WI38 (cell line): Measurements from ENCODE around the gene SLC30A3.
"Not testable (repeated sequence)": the region's sequence is repeated elsewhere in the genome, so short reads cannot be mapped to it uniquely, and the experiment has no call there.

ENCODE experiments used
- H3K4me3 ChIP-seq: 2 replicates; pipeline ENCODE4 v1.5.1; 2011; ENCODE audit warnings: low read depth, mild to moderate bottlenecking, control low read depth, low read length
- CTCF ChIP-seq: IDR thresholded peaks from 2 replicates; pipeline ENCODE4 v1.5.1; 2012; ENCODE audit warnings: low read depth, mild to moderate bottlenecking, control low read depth, low read length

SLC30A3 gene

GRCh38 chr2:27306573-27307286, 43.9 kb upstream of the SLC30A3 start:
- no peak overlapping the region for H3K4me3 ChIP-seq
- no peak for TF ChIP-seq CTCF

- no peak for TF ChIP-seq CTCF
- H3K4me3 ChIP-seq, result no peak overlapping the region
These were observed 43.3 kb upstream of the SLC30A3 start for GRCh38 chr2:27306136-27306535.

GRCh38 chr2:27305516-27305915, 42.7 kb upstream of the SLC30A3 start:
- H3K4me3 ChIP-seq, result no peak overlapping the region
- no peak for TF ChIP-seq CTCF

- TF ChIP-seq CTCF, result no peak
- no peak overlapping the region for H3K4me3 ChIP-seq
These were observed 41.8 kb upstream of the SLC30A3 start for GRCh38 chr2:27304488-27305240.

GRCh38 chr2:27303093-27304025, 40.5 kb upstream of the SLC30A3 start:
- TF ChIP-seq CTCF, result peak; percentile 68
- H3K4me3 ChIP-seq, result no peak overlapping the region

GRCh38 chr2:27300606-27301005, 37.8 kb upstream of the SLC30A3 start:
- H3K4me3 ChIP-seq, result not testable (repeated sequence)

- H3K4me3 ChIP-seq, result no peak overlapping the region
- no peak for TF ChIP-seq CTCF
These were observed 35.7 kb upstream of the SLC30A3 start for GRCh38 chr2:27298391-27299080.
